Kidney epithelial cell (primary cell): ENCODE results near the gene HEPH. TPM values are rescaled to one million over a fixed set of nuclear protein-coding genes. Genes with fewer than 3 reads are reported as not detected.

ENCODE experiments used
- DNase-seq: peaks from one replicate; pipeline ENCODE4 v3.0.0-alpha.2; 2010; ENCODE audit warnings: low read depth
- H3K27me3 ChIP-seq: 2 replicates; pipeline ENCODE4 v1.6.0; 2011; ENCODE audit warnings: low read length; ENCODE audit not compliant: control insufficient read depth, insufficient read depth
- H3K36me3 ChIP-seq: 2 replicates; pipeline ENCODE4 v1.5.1; 2011; ENCODE audit warnings: low read length; ENCODE audit not compliant: control insufficient read depth, insufficient read depth
- H3K4me3 ChIP-seq: 2 replicates; pipeline ENCODE4 v1.5.1; 2011; ENCODE audit warnings: low read depth, mild to moderate bottlenecking, control low read depth, low read length
- CTCF ChIP-seq: IDR thresholded peaks from 2 replicates; pipeline ENCODE4 v1.5.1; 2011; ENCODE audit warnings: mild to moderate bottlenecking, moderate library complexity, low read length, control low read depth, inconsistent platforms; ENCODE audit not compliant: insufficient read depth, poor library complexity, severe bottlenecking
- total RNA-seq: library from RNA; depleted of rRNA; stranded (reverse); fragments of >200 nt; gene quantifications from 2 replicates; pipeline ENCODE4 v1.2.3, GENCODE V29; 2015

HEPH gene
- total RNA-seq, 1 donor from 2014 or later: 8.1 TPM

GRCh38 chrX:66200050-66200664 is 36.1 kb downstream of the HEPH start:
- no peak for TF ChIP-seq CTCF
- DNase-seq: no peak
- Histone ChIP-seq H3K36me3 (no peaks in the 10 kb centered on the region), H3K27me3 (no peaks in the 10 kb centered on the region), H3K4me3 (no peak overlapping the region)

- no peak for TF ChIP-seq CTCF
- DNase-seq: no peak
- Histone ChIP-seq H3K27me3 (no peaks in the 10 kb centered on the region), H3K36me3 (no peaks in the 10 kb centered on the region), H3K4me3 (no peak overlapping the region)
These were observed 37.1 kb downstream of the HEPH start for GRCh38 chrX:66200855-66201795.

- Histone ChIP-seq H3K4me3 (no peak overlapping the region), H3K36me3 (no peaks in the 10 kb centered on the region), H3K27me3 (no peaks in the 10 kb centered on the region)
- no peak for TF ChIP-seq CTCF
- DNase-seq: no peak
These were observed 39.1 kb downstream of the HEPH start for GRCh38 chrX:66203114-66203513.

GRCh38 chrX:66221856-66222255 is 57.8 kb downstream of the HEPH start:
- TF ChIP-seq CTCF: no peak
- Histone ChIP-seq H3K36me3 (no peaks in the 10 kb centered on the region), H3K27me3 (no peaks in the 10 kb centered on the region), H3K4me3 (no peak overlapping the region)
- no peak for DNase-seq

- Histone ChIP-seq H3K4me3 (no peak overlapping the region), H3K27me3 (no peaks in the 10 kb centered on the region), H3K36me3 (no peaks in the 10 kb centered on the region)
- DNase-seq: no peak
- TF ChIP-seq CTCF: no peak
These were observed 68.2 kb downstream of the HEPH start for GRCh38 chrX:66232296-66232695.
